ENCODE measurements around the gene ULK4.
A peak's percentile ranks its signal among the peaks of the same experiment; 100 is the strongest.

Gene ULK4

GRCh38 chr3:41204369-41204768, 757.5 kb downstream of the ULK4 start:
- FAIRE-seq: no peak

DNA sequence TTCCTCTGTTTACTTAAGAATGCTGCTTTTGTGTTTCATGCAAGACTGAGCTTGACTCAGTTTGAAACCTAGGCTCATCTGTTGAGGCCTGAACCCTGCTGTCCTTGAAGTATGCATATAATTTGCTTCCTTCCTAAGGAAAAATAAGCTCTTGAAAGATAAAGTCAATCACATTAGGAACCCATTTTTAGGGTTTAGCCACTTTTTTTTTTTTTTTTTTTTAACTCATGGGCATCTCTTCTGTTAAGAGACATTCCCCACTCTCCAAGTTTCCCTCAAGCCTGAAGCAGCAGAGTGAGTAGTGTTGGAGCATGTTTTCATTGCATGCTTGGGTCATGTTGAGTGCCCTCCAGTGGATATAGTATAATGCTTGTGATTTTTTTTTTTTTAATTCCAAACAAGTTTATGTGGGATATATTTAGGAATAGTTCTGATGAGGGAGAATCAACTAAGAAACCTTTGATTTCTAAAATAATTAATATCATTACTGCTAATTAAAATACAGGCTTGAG, 759.0 kb downstream of the ULK4 start:
- peak; percentile 85 for FAIRE-seq

GRCh38 chr3:41202075-41202833, 759.6 kb downstream of the ULK4 start:
- no peak for FAIRE-seq

DNA sequence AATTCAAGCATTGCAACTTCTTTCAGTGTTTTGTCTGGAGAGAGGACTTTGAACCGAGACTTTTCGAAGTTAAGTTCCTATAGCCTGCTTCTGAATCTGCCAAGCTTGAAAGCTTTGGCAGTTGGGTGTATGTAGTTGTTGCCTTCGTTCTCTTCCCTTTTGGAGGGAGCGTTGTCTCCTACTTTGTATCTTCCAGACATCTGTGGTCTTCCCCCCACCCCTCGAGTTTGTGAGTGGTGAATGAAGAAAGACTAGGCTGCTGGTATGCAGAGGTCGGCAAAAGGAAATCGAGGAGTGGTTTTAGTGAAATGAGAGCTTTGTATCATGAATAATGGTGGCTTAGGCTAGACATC, 761.3 kb downstream of the ULK4 start:
- no peak for FAIRE-seq

GRCh38 chr3:41199866-41200668, 761.8 kb downstream of the ULK4 start:
- no peak for FAIRE-seq

- no peak for FAIRE-seq
Observed at GRCh38 chr3:41198950-41199865, 762.7 kb downstream of the ULK4 start, which contains the start of gene CTNNB1. TSS of gene CTNNB1 (plus strand) at chr3:41199505. CDS start at chr3:41224069, 24,564 bp downstream.

GRCh38 chr3:41198526-41198925, 763.4 kb downstream of the ULK4 start:
- FAIRE-seq: no peak

DNA sequence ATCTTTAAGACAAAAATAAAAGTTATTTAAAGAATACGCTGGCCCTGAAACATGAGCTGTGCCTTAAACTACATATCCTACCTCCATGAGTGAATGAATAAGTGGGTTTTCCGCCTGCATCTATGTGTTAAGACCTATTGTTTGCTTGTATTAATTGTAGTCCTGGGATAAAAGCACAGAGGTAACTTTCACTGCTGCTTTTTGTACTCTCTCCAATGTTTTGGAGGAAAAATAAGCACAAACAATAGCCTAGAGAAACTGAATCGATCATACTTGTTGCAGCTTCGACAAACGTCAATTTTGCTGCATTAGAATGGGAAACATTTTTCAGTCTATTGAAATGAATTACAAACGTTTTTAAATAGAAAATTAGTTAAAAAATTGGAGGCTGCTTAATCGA, 763.9 kb downstream of the ULK4 start:
- FAIRE-seq: no peak

All from A204.1 (cell line).